B cell (primary cell): Measurements from ENCODE around the gene FAAH. TPM values are rescaled to one million over a fixed set of nuclear protein-coding genes. Genes with fewer than 3 reads are reported as not detected.
"Not testable (repeated sequence)": the region's sequence is repeated elsewhere in the genome, so short reads cannot be mapped to it uniquely, and the experiment has no call there.

ENCODE experiments used
- ATAC-seq: fragments of 200-7000 bp; cut with Tn5 transposase; one replicate; pipeline ENCODE4 v1.10.0; 2021; ENCODE audit warnings: low read depth, mild to moderate bottlenecking, moderate number of reproducible peaks, moderate library complexity
- CTCF ChIA-PET: fragments of 350-600 bp; sonication (Branson Sonifier 250); formaldehyde crosslinking; loops from one replicate; lab custom pipeline; 2021; ENCODE audit warnings: antibody characterized with exemption, inconsistent platforms; lab: Charles Lee
- POLR2A ChIA-PET: fragments of 350-600 bp; sonication (Branson Sonifier 250); formaldehyde crosslinking; loops from one replicate; lab custom pipeline; 2021; ENCODE audit warnings: antibody characterized with exemption; lab: Charles Lee
- DNase-seq: peaks from one replicate; pipeline ENCODE4 v3.0.0; 2013
- H2AFZ ChIP-seq: 2 replicates; pipeline ENCODE4 v1.6.1; 2012; ENCODE audit warnings: mild to moderate bottlenecking, low read depth, low read length; ENCODE audit not compliant: insufficient read depth, poor library complexity, severe bottlenecking
- H3K27ac ChIP-seq, 2 donors: 1 replicate in 1 of 2; 2 replicates in 1 of 2; pipeline ENCODE4 v1.5.1; 2012 to 2013; ENCODE audit warnings: low read length in 2 of 2, mild to moderate bottlenecking in 2 of 2, moderate library complexity in 1 of 2
- H3K27me3 ChIP-seq, 4 experiments: fragments of 200-600 bp in 1 of 4; sonication (generic) in 1 of 4; replicated peaks in 1 of 4; 1 replicate in 2 of 4; 2 replicates in 2 of 4; pipeline versions ENCODE4 v1.6.1 to v1.7.0; 2013 to 2016; ENCODE audit warnings: low read length in 3 of 4, mild to moderate bottlenecking in 2 of 4, mixed read lengths in 1 of 4, moderate library complexity in 1 of 4; ENCODE audit not compliant: insufficient read depth in 4 of 4, control insufficient read depth in 3 of 4; ENCODE audit errors: control extremely low read depth in 1 of 4
- H3K36me3 ChIP-seq, 2 experiments: replicated peaks in 1 of 2; 1 replicate in 1 of 2; 2 replicates in 1 of 2; pipeline versions ENCODE4 v1.6.1 to v1.7.1; 2013; ENCODE audit warnings: low read length in 1 of 2; ENCODE audit not compliant: insufficient read depth in 2 of 2, control insufficient read depth in 1 of 2; ENCODE audit errors: control extremely low read depth in 1 of 2, extremely low read depth in 1 of 2
- H3K4me1 ChIP-seq, 2 donors: fragments of 200-600 bp in 1 of 2; sonication (generic) in 1 of 2; 1 replicate in 1 of 2; 2 replicates in 1 of 2; pipeline versions ENCODE4 v1.5.1 to v1.6.1; 2013 to 2017; ENCODE audit warnings: low read length in 2 of 2; ENCODE audit not compliant: control insufficient read depth in 2 of 2, insufficient read depth in 2 of 2
- H3K4me2 ChIP-seq: replicated peaks from 2 replicates; pipeline ENCODE3; 2012; ENCODE audit warnings: mild to moderate bottlenecking, low read depth, low read length; ENCODE audit not compliant: poor library complexity, severe bottlenecking
- H3K4me3 ChIP-seq, 5 experiments: fragments of 200-600 bp in 1 of 5; sonication (generic) in 1 of 5; 1 replicate in 3 of 5; 2 replicates in 2 of 5; pipeline versions ENCODE4 v1.5.1 to v1.7.0; 2011 to 2016; ENCODE audit warnings: low read length in 4 of 5, mild to moderate bottlenecking in 4 of 5, low read depth in 2 of 5, control low read depth in 1 of 5, moderate library complexity in 1 of 5; ENCODE audit not compliant: insufficient read depth in 1 of 5; ENCODE audit errors: control extremely low read depth in 1 of 5, extremely low read depth in 1 of 5
- H3K79me2 ChIP-seq: fragments of 200-600 bp; sonication (generic); one replicate; pipeline ENCODE4 v1.6.0; 2016; ENCODE audit warnings: low read length; ENCODE audit not compliant: control insufficient read depth, insufficient read depth
- H3K9ac ChIP-seq: fragments of 200-600 bp; sonication (generic); 2 replicates; pipeline ENCODE4 v1.6.1; 2017; ENCODE audit warnings: mild to moderate bottlenecking, low read length, moderate library complexity
- H3K9me3 ChIP-seq, 3 donors: one replicate each; pipeline versions ENCODE4 v1.6.1 to v1.7.1; 2013; ENCODE audit warnings: low read length in 2 of 3; ENCODE audit not compliant: control insufficient read depth in 2 of 3, insufficient read depth in 1 of 3; ENCODE audit errors: control extremely low read depth in 1 of 3
- H4K20me1 ChIP-seq: 2 replicates; pipeline ENCODE4 v1.6.0; 2012; ENCODE audit warnings: mild to moderate bottlenecking, low read length; ENCODE audit not compliant: insufficient read depth, control insufficient read depth, poor library complexity, severe bottlenecking
- H3K27ac Mint-ChIP-seq: one replicate; pipeline ENCODE4 v1.8.0; 2021; ENCODE audit warnings: mixed read lengths
- H3K27me3 Mint-ChIP-seq: one replicate; pipeline ENCODE4 v1.8.0; 2021; ENCODE audit warnings: mixed read lengths
- H3K4me1 Mint-ChIP-seq: one replicate; pipeline ENCODE4 v1.8.0; 2021; ENCODE audit warnings: mixed read lengths
- H3K4me3 Mint-ChIP-seq: one replicate; pipeline ENCODE4 v1.8.0; 2021; ENCODE audit warnings: mixed read lengths
- H3K9me3 Mint-ChIP-seq: one replicate; pipeline ENCODE4 v1.8.0; 2022; ENCODE audit warnings: mixed read lengths; ENCODE audit not compliant: insufficient read depth
- EZH2 ChIP-seq: IDR thresholded peaks from 2 replicates; pipeline ENCODE4 v1.6.1; 2012; ENCODE audit warnings: borderline replicate concordance, low read depth, mild to moderate bottlenecking, moderate library complexity, low read length; ENCODE audit not compliant: insufficient read depth, poor library complexity, severe bottlenecking
- WGBS: methylation state at CpG from one replicate; pipeline ENCODE4 v1.1.5; 2013; ENCODE audit warnings: missing lambda C conversion rate; ENCODE audit not compliant: insufficient coverage; 5-methylcytosine and 5-hydroxymethylcytosine counted together
- intact Hi-C: fragments of 100-400 bp; cut with micrococcal nuclease; formaldehyde crosslinking; loops from one replicate; pipeline ENCODE4 v1.10.0; 2022
- polyA plus RNA-seq: library from polyadenylated mRNA; depleted of rRNA; stranded (reverse); fragments of >200 nt; gene quantifications from 2 replicates; pipeline ENCODE4 v1.2.3, GENCODE V29; 2012
- total RNA-seq, 2 donors: library from RNA; stranded (reverse); fragments of 120-200 nt in 1 of 2; gene quantifications; 1 replicate in 1 of 2; 2 replicates in 1 of 2; pipeline versions ENCODE4 v1.2.3 to v1.2.4, GENCODE V29; 2013 to 2022
- TF ChIP-seq, protein P1 (sequence below): fragments of 200-600 bp; IDR thresholded peaks from one replicate; pipeline ENCODE4 v1.8.0; 2022; ENCODE audit warnings: antibody characterized with exemption, mild to moderate bottlenecking

The FAAH gene
- total and polyA plus RNA-seq, 2 donors (not counting 1 experiment from before 2014, with no cell fraction given), result 5.6 to 9.6 TPM

DNA sequence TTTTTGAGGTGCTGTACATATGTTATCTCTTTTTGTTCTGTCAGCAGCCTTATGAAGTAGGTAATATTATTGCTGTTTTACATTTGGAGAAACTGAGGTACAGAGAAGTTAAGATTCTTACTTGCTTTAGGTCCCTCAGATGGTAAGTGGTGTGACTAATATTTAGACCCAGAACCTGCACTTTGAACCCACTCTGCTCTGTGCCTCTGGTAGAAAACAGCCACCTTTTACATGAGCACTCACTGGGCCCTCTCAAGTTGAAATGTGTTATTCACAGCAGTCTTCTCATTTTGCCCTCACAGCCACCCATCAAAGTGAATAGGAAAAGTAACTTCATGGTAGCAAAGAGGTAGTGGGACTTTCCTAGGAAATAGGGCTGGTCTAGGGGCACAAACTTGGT lies 48.8 kb upstream of the FAAH start:
- Histone ChIP-seq H3K4me3 (no peak overlapping the region), H3K9me3 (no peaks in the 10 kb centered on the region), H3K27me3 (no peaks in the 10 kb centered on the region), H3K9ac (no peak overlapping the region), H4K20me1 (no peaks in the 10 kb centered on the region), H2AFZ (no peak overlapping the region), H3K27ac (no peak overlapping the region), H3K36me3 (peaks cover 5 to 61% of the 10 kb centered on the region in 2 experiments), H3K79me2 (peaks cover 9% of the 10 kb centered on the region), H3K4me2 (no peak overlapping the region), H3K4me1 (peaks cover 5 to 13% of the 10 kb centered on the region in 2 donors)
- Mint-ChIP-seq H3K27ac (no peak overlapping the region), H3K4me3 (no peak overlapping the region), H3K27me3 (no peaks in the 10 kb centered on the region), H3K9me3 (no peaks in the 10 kb centered on the region), H3K4me1 (peaks cover 32% of the 10 kb centered on the region)
- ATAC-seq (no peak), DNase-seq (no peak)
- ChIA-PET POLR2A (interaction anchor here (0.7 kb wide), 1 partner anchor 14 kb away, joined by 4 read pairs; no protein-coding TSS in a partner anchor), CTCF (interaction anchor here (0.9 to 5.9 kb wide), 5 partner anchors 11 to 121 kb away, joined by 4 to 77 read pairs (median 7); partner anchors contain the start of genes LRRC41, RAD54L and UQCRH)
- TF ChIP-seq, protein P1, sequence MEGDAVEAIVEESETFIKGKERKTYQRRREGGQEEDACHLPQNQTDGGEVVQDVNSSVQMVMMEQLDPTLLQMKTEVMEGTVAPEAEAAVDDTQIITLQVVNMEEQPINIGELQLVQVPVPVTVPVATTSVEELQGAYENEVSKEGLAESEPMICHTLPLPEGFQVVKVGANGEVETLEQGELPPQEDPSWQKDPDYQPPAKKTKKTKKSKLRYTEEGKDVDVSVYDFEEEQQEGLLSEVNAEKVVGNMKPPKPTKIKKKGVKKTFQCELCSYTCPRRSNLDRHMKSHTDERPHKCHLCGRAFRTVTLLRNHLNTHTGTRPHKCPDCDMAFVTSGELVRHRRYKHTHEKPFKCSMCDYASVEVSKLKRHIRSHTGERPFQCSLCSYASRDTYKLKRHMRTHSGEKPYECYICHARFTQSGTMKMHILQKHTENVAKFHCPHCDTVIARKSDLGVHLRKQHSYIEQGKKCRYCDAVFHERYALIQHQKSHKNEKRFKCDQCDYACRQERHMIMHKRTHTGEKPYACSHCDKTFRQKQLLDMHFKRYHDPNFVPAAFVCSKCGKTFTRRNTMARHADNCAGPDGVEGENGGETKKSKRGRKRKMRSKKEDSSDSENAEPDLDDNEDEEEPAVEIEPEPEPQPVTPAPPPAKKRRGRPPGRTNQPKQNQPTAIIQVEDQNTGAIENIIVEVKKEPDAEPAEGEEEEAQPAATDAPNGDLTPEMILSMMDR, result no peak
- no peak for TF ChIP-seq EZH2
- intact Hi-C loops, result loop anchor here (5.0 kb wide), 1 partner anchor 168 kb away; the partner anchor contains the start of genes P3R3URF and TSPAN1

DNA sequence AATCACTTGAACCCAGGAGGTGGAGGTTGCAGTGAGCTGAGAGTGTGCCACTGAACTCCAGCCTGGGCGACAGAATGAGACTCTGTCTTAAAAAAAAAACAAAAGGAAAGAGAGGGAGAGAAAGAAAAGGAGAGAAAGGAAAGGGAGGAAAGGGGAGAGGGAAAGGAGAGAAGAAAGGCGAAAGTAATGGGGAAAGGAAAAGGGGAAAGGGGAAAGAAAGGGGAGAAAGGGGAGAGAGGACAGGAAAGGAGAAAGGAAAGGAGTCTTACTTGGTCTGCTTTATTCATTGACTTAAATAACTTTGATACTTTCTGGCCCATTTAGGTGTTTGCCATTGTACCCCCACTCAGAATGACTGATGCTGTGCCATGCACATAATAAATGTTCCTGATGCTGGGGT lies 41.8 kb upstream of the FAAH start:
- Histone ChIP-seq H3K79me2 (peaks cover 16% of the 10 kb centered on the region), H3K36me3 (peaks cover 5 to 54% of the 10 kb centered on the region in 2 experiments), H3K4me3 (no peak overlapping the region), H3K27me3 (no peaks in the 10 kb centered on the region), H3K9ac (no peak overlapping the region), H2AFZ (no peak overlapping the region), H3K9me3 (no peaks in the 10 kb centered on the region), H3K27ac (no peak overlapping the region), H3K4me1 (no peaks in the 10 kb centered on the region), H3K4me2 (no peak overlapping the region), H4K20me1 (no peaks in the 10 kb centered on the region)
- intact Hi-C loops, result no loop called here
- no peaks in the 10 kb centered on the region for H3K9me3 Mint-ChIP-seq
- H3K4me1 Mint-ChIP-seq, result peaks cover 6% of the 10 kb centered on the region
- WGBS, result 100% methylated on average over 1 of the region's 2 CpGs
- no peak overlapping the region for H3K4me3 Mint-ChIP-seq
- DNase-seq, result no peak
- no peaks in the 10 kb centered on the region for H3K27me3 Mint-ChIP-seq
- no peak overlapping the region for H3K27ac Mint-ChIP-seq
- TF ChIP-seq, protein P1, result no peak
- no peak for TF ChIP-seq EZH2
- ChIA-PET CTCF (interaction anchor here (0.7 to 1.4 kb wide), 2 partner anchors 108 to 317 kb away, joined by 3 to 6 read pairs; no protein-coding TSS in a partner anchor), POLR2A (no interaction called here)
- no peak for ATAC-seq

DNA sequence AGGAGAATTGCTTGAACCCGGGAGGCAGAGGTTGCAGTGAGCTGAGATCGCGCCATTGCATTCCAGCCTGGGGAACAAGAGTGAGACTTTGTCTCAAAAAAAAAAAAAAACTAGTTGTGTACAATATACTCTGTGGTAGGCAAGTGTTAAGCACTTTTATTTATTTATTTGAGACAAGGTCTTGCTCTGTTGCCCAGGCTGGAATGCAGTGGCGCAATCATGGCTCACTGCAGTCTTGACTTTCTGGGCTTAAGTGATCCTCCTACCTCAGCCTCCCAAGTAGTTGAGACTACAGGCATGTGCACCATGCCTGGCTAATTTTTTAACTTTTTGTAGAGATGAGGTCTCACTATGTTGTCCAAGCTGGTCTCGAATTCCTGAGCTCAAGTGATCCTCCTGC lies 38.2 kb upstream of the FAAH start:
- WGBS, result 100% methylated on average over 2 of the region's 5 CpGs
- H3K4me1 ChIP-seq, CTCF ChIA-PET, H2AFZ ChIP-seq, H3K27me3 Mint-ChIP-seq, H4K20me1 ChIP-seq, H3K4me3 Mint-ChIP-seq, ATAC-seq, DNase-seq, H3K4me2 ChIP-seq, H3K9me3 ChIP-seq, H3K27ac Mint-ChIP-seq, H3K27me3 ChIP-seq, intact Hi-C loops, H3K27ac ChIP-seq, H3K9ac ChIP-seq, H3K4me3 ChIP-seq, H3K79me2 ChIP-seq, H3K9me3 Mint-ChIP-seq, H3K4me1 Mint-ChIP-seq: not testable (repeated sequence)
- H3K36me3 ChIP-seq, result peaks cover 0 to 51% of the 10 kb centered on the region in 2 experiments
- POLR2A ChIA-PET, result interaction anchor here (0.7 kb wide), 1 partner anchor 313 kb away, joined by 7 read pairs; no protein-coding TSS in a partner anchor
